Right lobe of liver (tissue), 6 donors: ENCODE measurements around the gene ELMO1. TPM values are rescaled to one million over a fixed set of nuclear protein-coding genes. Genes with fewer than 3 reads are reported as not detected.

Experiments used
- ATAC-seq, 4 donors: fragments of 200-7000 bp; cut with Tn5 transposase; one replicate each; pipeline ENCODE4 v1.9.1; 2020; ENCODE audit warnings: mild to moderate bottlenecking in 4 of 4, moderate library complexity in 4 of 4
- DNase-seq, 3 donors: peaks; one replicate each; pipeline ENCODE4 v3.0.0-alpha.2; 2020
- H3K27ac ChIP-seq, 3 donors: fragments of 200-600 bp; one replicate each; pipeline ENCODE4 v1.8.0; 2022
- H3K27me3 ChIP-seq, 2 donors: fragments of 200-600 bp; one replicate each; pipeline ENCODE4 v1.8.0; 2022
- H3K36me3 ChIP-seq, 4 donors: fragments of 200-600 bp; sonication (generic) in 1 of 4; one replicate each; pipeline versions ENCODE4 v1.5.1 to v1.8.0; 2017 to 2022; ENCODE audit warnings: control low read depth in 1 of 4
- H3K4me1 ChIP-seq, 4 donors: fragments of 200-600 bp; sonication (generic) in 1 of 4; one replicate each; pipeline versions ENCODE4 v1.5.1 to v1.8.0; 2017 to 2022; ENCODE audit warnings: control low read depth in 1 of 4
- H3K4me3 ChIP-seq, 3 donors: fragments of 200-600 bp; one replicate each; pipeline ENCODE4 v1.8.0; 2022
- H3K9me3 ChIP-seq, 4 donors: fragments of 200-600 bp; sonication (generic) in 1 of 4; one replicate each; pipeline versions ENCODE4 v1.5.1 to v1.8.0; 2017 to 2022; ENCODE audit warnings: control low read depth in 1 of 4
- CTCF ChIP-seq, 4 donors: fragments of 200-600 bp in 3 of 4; fragments of 450-650 bp in 1 of 4; IDR thresholded peaks; one replicate each; pipeline versions ENCODE4 v1.5.1 to v1.8.0; 2016 to 2022; ENCODE audit warnings: antibody characterized with exemption in 4 of 4, mild to moderate bottlenecking in 2 of 4
- POLR2A ChIP-seq: fragments of 450-650 bp; IDR thresholded peaks from one replicate; pipeline ENCODE4 v1.6.1; 2017; ENCODE audit warnings: antibody characterized with exemption, mild to moderate bottlenecking
- WGBS: methylation state at CpG from one replicate; pipeline ENCODE4 v1.1.6; 2018; ENCODE audit warnings: low coverage, low lambda C conversion rate; ENCODE audit not compliant: insufficient coverage; ENCODE audit errors: missing lambda C conversion rate; 5-methylcytosine and 5-hydroxymethylcytosine counted together
- intact Hi-C, 2 donors: fragments of 100-400 bp; cut with DNase I; formaldehyde crosslinking; loops; one replicate each; pipeline versions ENCODE4 v1.11.2 to v1.14.1; 2022
- total RNA-seq, 6 experiments: library from RNA; depleted of rRNA in 2 of 6; stranded (reverse); fragments of >200 nt in 2 of 6; fragmentation: NEBNext Ultra II Directional in 3 of 6; extraction: Animal tissue kit (Norgen Biotek cat#: 25700) in 3 of 6; gene quantifications; one replicate each; pipeline versions ENCODE4 v1.1.0 to v1.2.4, GENCODE V29; 2016 to 2023
- donor health status: DM: no; HTN: yes; CAD: no.
- donor health status: DM: no; HTN: no; CAD: no.
- donor health status: DM: no; HTN: no; CAD: no.
- donor health status: DM: no; HTN: yes; CAD: no.
- donor health status: DM: no; HTN: yes; CAD: no.

ELMO1 gene
- total RNA-seq, 6 experiments from 2014 or later, result 18.4 to 55.4 (median 25.1) TPM

GRCh38 chr7:37440738-37441385, 7.8 kb downstream of the ELMO1 start:
- H3K36me3 ChIP-seq, result no peaks in the 10 kb centered on the region
- H3K9me3 ChIP-seq, result no peaks in the 10 kb centered on the region
- H3K4me1 ChIP-seq, result peaks cover 0 to 50% (median 18%) of the 10 kb centered on the region in 4 donors
- TF ChIP-seq CTCF (IDR thresholded peaks at IDR 0.05) (no peak), POLR2A (no peak)
- WGBS, result 27% methylated on average over 8 of the region's 8 CpGs
- H3K27ac ChIP-seq, result peak overlapping the region; percentile 3 to 85 (median 76)
- no peaks in the 10 kb centered on the region for H3K27me3 ChIP-seq
- no peak overlapping the region for H3K4me3 ChIP-seq
- intact Hi-C loops, result no loop called here
- DNase-seq, result no peak
- peak; percentile 57 to 71 (median 62) for ATAC-seq

GRCh38 chr7:37439653-37440026, 9.0 kb downstream of the ELMO1 start:
- H3K27ac ChIP-seq, result peak overlapping the region in 2 of 3 donors; percentile 29 to 37
- no peaks in the 10 kb centered on the region for H3K9me3 ChIP-seq
- no peak for TF ChIP-seq CTCF (IDR thresholded peaks at IDR 0.05)
- TF ChIP-seq POLR2A, result no peak
- intact Hi-C loops, result no loop called here
- ATAC-seq (no peak), DNase-seq (no peak)
- peaks cover 0 to 50% (median 17%) of the 10 kb centered on the region in 4 donors for H3K4me1 ChIP-seq
- H3K36me3 ChIP-seq, result no peaks in the 10 kb centered on the region
- no peak overlapping the region for H3K4me3 ChIP-seq
- WGBS, result 64% methylated on average over 1 of the region's 1 CpG
- no peaks in the 10 kb centered on the region for H3K27me3 ChIP-seq

GRCh38 chr7:37438906-37439652, 9.6 kb downstream of the ELMO1 start:
- Histone ChIP-seq H3K4me1 (peaks cover 0 to 55% (median 17%) of the 10 kb centered on the region in 4 donors), H3K36me3 (no peaks in the 10 kb centered on the region), H3K27ac (peak overlapping the region in 2 of 3 donors; percentile 29 to 37), H3K4me3 (no peak overlapping the region), H3K9me3 (no peaks in the 10 kb centered on the region), H3K27me3 (no peaks in the 10 kb centered on the region)
- intact Hi-C loops, result no loop called here
- WGBS, result 43% methylated on average over 4 of the region's 4 CpGs
- TF ChIP-seq CTCF (IDR thresholded peaks at IDR 0.05) (no peak), POLR2A (no peak)
- DNase-seq (peak; percentile 61 to 80 (median 65)), ATAC-seq (peak; percentile 77 to 91 (median 84))

- peak; percentile 35 to 62 (median 36) for ATAC-seq
- intact Hi-C loops, result no loop called here
- no peak overlapping the region for H3K4me3 ChIP-seq
- no peaks in the 10 kb centered on the region for H3K27me3 ChIP-seq
- WGBS, result 84% methylated on average over 6 of the region's 6 CpGs
- DNase-seq, result no peak
- peak overlapping the region in 2 of 3 donors; percentile 41 to 67 for H3K27ac ChIP-seq
- TF ChIP-seq POLR2A, result no peak
- no peak for TF ChIP-seq CTCF (IDR thresholded peaks at IDR 0.05)
- H3K36me3 ChIP-seq, result no peaks in the 10 kb centered on the region
- peaks cover 0 to 58% (median 18%) of the 10 kb centered on the region in 4 donors for H3K4me1 ChIP-seq
- H3K9me3 ChIP-seq, result no peaks in the 10 kb centered on the region
Observed at GRCh38 chr7:37435156-37435855, 13.4 kb downstream of the ELMO1 start.
